ENCODE measurements around the gene COL21A1.

- TF ChIP-seq CTCF (IDR thresholded peaks at IDR 0.05) = no peak
- TF ChIP-seq POLR2AphosphoS5 (IDR thresholded peaks at IDR 0.05) = no peak
- no peak for TF ChIP-seq POLR2A (IDR thresholded peaks at IDR 0.05)
- TF ChIP-seq EP300 (IDR thresholded peaks at IDR 0.05) = no peak
These were observed 192.2 kb downstream of the COL21A1 start for GRCh38 chr6:56055081-56055704.

Measured in gastroesophageal sphincter (tissue), 3 donors.